Measurements from ENCODE around the gene BCAP31.
"Not testable (repeated sequence)": the region's sequence is repeated elsewhere in the genome, so short reads cannot be mapped to it uniquely, and the experiment has no call there.

The BCAP31 gene

GRCh38 chrX:153692611-153693156 lies 31.5 kb downstream of the BCAP31 start:
- Mint-ChIP-seq H3K27ac (no peak overlapping the region), H3K4me1 (no peaks in the 10 kb centered on the region), H3K4me3 (no peak overlapping the region), H3K36me3 (peaks cover 5% of the 10 kb centered on the region), H3K9me3 (no peaks in the 10 kb centered on the region), H3K27me3 (peaks cover 23% of the 10 kb centered on the region)
- no peak for DNase-seq
- CTCF ChIA-PET, result no interaction called here

DNA sequence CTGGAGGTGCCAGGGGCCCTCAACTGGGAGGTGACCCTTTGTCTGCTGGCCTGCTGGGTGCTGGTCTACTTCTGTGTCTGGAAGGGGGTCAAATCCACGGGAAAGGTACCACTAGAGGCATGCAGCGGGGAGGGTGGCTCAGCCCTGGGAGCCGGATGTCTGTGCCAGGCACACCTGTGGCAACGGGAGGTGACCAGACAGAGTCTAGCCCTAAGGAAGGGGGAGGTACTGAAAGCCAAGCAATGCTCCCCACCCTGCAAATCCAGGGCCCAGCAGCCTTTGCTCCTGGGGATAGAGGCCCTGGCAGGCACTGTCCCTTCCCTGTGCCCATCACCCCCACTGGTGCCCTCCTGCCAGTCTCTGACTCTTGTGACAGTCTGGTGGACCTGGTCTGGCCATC lies 32.2 kb downstream of the BCAP31 start:
- peaks cover 2% of the 10 kb centered on the region for H3K4me1 Mint-ChIP-seq
- H3K4me3 Mint-ChIP-seq, result no peak overlapping the region
- H3K9me3 Mint-ChIP-seq, result no peaks in the 10 kb centered on the region
- CTCF ChIA-PET, result no interaction called here
- peaks cover 28% of the 10 kb centered on the region for H3K27me3 Mint-ChIP-seq
- H3K36me3 Mint-ChIP-seq, result no peaks in the 10 kb centered on the region
- no peak for DNase-seq
- no peak overlapping the region for H3K27ac Mint-ChIP-seq

DNA sequence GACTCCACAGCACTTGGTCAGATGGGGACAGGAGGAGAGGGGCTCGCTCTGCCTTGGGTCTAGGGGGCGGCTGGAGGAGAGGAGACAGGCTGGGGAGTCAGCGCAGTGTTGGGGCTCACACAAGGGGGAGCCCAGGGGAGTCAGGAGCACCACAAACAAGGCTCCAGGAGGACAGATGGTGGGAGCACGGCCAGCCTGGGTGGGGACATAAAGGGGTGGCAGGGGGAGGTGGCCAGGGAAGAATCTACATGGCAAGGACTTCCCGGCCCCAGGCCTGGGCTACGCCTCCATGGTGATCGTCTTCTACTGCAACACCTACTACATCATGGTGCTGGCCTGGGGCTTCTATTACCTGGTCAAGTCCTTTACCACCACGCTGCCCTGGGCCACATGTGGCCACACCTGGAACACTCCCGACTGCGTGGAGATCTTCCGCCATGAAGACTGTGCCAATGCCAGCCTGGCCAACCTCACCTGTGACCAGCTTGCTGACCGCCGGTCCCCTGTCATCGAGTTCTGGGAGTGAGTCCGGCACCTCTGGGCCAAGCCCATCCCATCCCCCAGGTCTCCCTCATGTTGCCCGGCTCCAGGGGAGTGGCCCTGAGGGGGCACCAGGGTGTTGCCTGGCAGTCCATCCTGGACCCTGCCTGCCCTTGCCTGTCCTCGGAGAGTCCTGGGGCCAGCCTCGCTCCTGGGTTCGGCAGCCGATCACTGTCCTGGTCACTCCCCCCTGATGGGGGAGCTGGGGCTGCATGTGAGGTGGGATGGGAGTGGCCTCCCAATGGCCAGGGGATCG lies 33.0 kb downstream of the BCAP31 start:
- H3K36me3 Mint-ChIP-seq, DNase-seq, H3K4me1 Mint-ChIP-seq, H3K9me3 Mint-ChIP-seq, CTCF ChIA-PET, H3K4me3 Mint-ChIP-seq, H3K27ac Mint-ChIP-seq: not testable (repeated sequence)
- peaks cover 35% of the 10 kb centered on the region for H3K27me3 Mint-ChIP-seq

DNA sequence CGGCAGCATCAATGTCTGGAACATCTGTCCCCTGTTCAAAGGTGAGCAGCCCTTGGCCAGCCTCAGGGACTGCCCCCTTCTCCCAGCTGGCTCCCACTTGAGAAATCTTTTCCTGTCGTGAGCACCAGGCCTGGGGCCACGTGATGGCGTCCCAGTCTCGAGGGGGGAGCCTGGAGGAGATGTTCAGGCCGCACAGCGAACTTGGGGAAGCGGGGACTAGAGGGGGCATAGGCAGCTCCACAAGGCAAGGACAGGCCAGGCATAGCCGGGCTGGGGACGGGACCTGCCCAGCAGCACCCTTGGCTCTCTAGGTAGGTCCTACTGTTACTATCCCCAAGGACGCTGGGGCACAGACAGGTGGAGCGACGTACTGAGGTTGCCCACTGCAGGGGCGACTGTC lies 33.7 kb downstream of the BCAP31 start:
- no peaks in the 10 kb centered on the region for H3K36me3 Mint-ChIP-seq
- H3K4me1 Mint-ChIP-seq, result peaks cover 2% of the 10 kb centered on the region
- DNase-seq, result no peak
- H3K27me3 Mint-ChIP-seq, result peaks cover 43% of the 10 kb centered on the region
- CTCF ChIA-PET, result no interaction called here
- no peaks in the 10 kb centered on the region for H3K9me3 Mint-ChIP-seq
- H3K4me3 Mint-ChIP-seq, result no peak overlapping the region
- H3K27ac Mint-ChIP-seq, result no peak overlapping the region

DNA sequence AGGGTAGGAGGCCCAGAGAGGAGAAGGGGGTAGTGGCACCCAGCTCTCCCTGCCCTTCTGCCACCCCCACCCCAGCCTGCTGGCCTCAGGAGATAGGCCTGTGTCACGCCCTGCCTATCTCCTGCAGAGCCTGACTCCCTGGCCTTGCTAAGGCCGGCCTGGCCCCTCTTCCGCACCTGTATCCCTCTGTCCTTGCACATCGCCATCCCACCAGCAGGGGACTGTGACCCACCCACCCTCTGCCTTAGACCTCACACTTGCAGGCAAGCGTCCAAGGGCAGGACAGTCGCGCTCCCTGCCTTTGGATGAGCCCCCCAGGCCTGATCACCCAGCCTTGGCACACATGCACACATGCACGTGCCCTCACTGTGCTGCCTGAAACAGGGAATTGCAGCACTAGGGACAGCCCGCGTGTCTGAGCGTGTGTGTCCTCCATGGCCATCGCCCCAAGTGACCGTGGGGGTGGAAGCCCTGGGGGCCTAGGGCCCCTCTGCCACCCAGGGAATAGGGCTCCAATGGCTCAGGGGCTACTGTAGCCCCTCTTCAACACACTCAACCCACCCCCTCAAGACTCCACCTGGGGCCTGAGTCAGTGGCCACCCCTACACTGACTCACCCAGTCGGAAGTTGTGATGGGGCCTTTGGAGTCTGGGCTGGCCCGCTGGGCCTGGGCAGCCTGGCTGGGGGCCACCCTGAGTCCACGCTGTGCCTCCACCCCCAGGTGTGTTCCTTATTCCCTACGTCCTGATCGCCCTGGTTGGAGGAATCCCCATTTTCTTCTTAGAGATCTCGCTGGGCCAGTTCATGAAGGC lies 34.3 kb downstream of the BCAP31 start:
- no peaks in the 10 kb centered on the region for H3K36me3 Mint-ChIP-seq
- no peaks in the 10 kb centered on the region for H3K9me3 Mint-ChIP-seq
- DNase-seq, result no peak
- CTCF ChIA-PET, result no interaction called here
- H3K4me3 Mint-ChIP-seq, result no peak overlapping the region
- peaks cover 49% of the 10 kb centered on the region for H3K27me3 Mint-ChIP-seq
- H3K27ac Mint-ChIP-seq, result no peak overlapping the region
- peaks cover 2% of the 10 kb centered on the region for H3K4me1 Mint-ChIP-seq

- DNase-seq, result no peak
- H3K27me3 Mint-ChIP-seq, result peaks cover 57% of the 10 kb centered on the region
- no peak overlapping the region for H3K4me3 Mint-ChIP-seq
- no peak overlapping the region for H3K27ac Mint-ChIP-seq
- no peaks in the 10 kb centered on the region for H3K9me3 Mint-ChIP-seq
- no peaks in the 10 kb centered on the region for H3K36me3 Mint-ChIP-seq
- CTCF ChIA-PET, result no interaction called here
- H3K4me1 Mint-ChIP-seq, result peaks cover 2% of the 10 kb centered on the region
Observed at GRCh38 chrX:153688911-153689590, 35.1 kb downstream of the BCAP31 start.

- H3K4me1 Mint-ChIP-seq, result peaks cover 2% of the 10 kb centered on the region
- H3K27ac Mint-ChIP-seq, result no peak overlapping the region
- CTCF ChIA-PET, result no interaction called here
- no peak overlapping the region for H3K4me3 Mint-ChIP-seq
- no peak for DNase-seq
- peaks cover 60% of the 10 kb centered on the region for H3K27me3 Mint-ChIP-seq
- H3K9me3 Mint-ChIP-seq, result no peaks in the 10 kb centered on the region
- H3K36me3 Mint-ChIP-seq, result no peaks in the 10 kb centered on the region
Observed at GRCh38 chrX:153688506-153688905, 35.7 kb downstream of the BCAP31 start.

- Mint-ChIP-seq H3K27ac (no peak overlapping the region), H3K27me3 (peaks cover 64% of the 10 kb centered on the region), H3K4me1 (peaks cover 2% of the 10 kb centered on the region), H3K36me3 (no peaks in the 10 kb centered on the region), H3K9me3 (no peaks in the 10 kb centered on the region), H3K4me3 (no peak overlapping the region)
- no peak for DNase-seq
- CTCF ChIA-PET, result interaction anchor here (1.1 to 1.7 kb wide), 2 partner anchors 19 to 21 kb away, joined by 3 to 5 read pairs; no protein-coding TSS in a partner anchor
Observed at GRCh38 chrX:153688071-153688470, 36.1 kb downstream of the BCAP31 start.

GRCh38 chrX:153687121-153688039 lies 36.8 kb downstream of the BCAP31 start, which contains the start of gene SLC6A8:
SLC6A8 (plus strand) TSS chrX:153687926; CDS start chrX:153688575, 649 bp downstream.
- DNase-seq, result peak; percentile 57
- CTCF ChIA-PET, result interaction anchor here (0.6 to 1.7 kb wide), 5 partner anchors 16 to 197 kb away, joined by 3 to 5 read pairs (median 4); no protein-coding TSS in a partner anchor
- no peak within 1 kb of the TSS for H3K27ac Mint-ChIP-seq

GRCh38 chrX:153686711-153687110 lies 37.5 kb downstream of the BCAP31 start:
- H3K27me3 Mint-ChIP-seq, result peaks cover 68% of the 10 kb centered on the region
- H3K4me1 Mint-ChIP-seq, result peaks cover 2% of the 10 kb centered on the region
- H3K4me3 Mint-ChIP-seq, result no peak overlapping the region
- CTCF ChIA-PET, result interaction anchor here (1.1 to 1.7 kb wide), 4 partner anchors 19 to 198 kb away, joined by 3 to 5 read pairs (median 4); no protein-coding TSS in a partner anchor
- no peak overlapping the region for H3K27ac Mint-ChIP-seq
- H3K9me3 Mint-ChIP-seq, result no peaks in the 10 kb centered on the region
- no peaks in the 10 kb centered on the region for H3K36me3 Mint-ChIP-seq
- DNase-seq, result no peak

More at GRCh38 chrX:153687121-153688039, 36.8 kb downstream of the BCAP31 start, which contains the start of gene SLC6A8:
- H3K9me3 Mint-ChIP-seq, result no peaks in the 10 kb centered on the region
- peaks cover 68% of the 10 kb centered on the region for H3K27me3 Mint-ChIP-seq
- no peaks in the 10 kb centered on the region for H3K36me3 Mint-ChIP-seq
- H3K4me3 Mint-ChIP-seq, result peak within 1 kb of the TSS; percentile 77
- peaks cover 2% of the 10 kb centered on the region for H3K4me1 Mint-ChIP-seq

- Mint-ChIP-seq H3K36me3 (no peaks in the 10 kb centered on the region), H3K27me3 (peaks cover 67% of the 10 kb centered on the region), H3K27ac (no peak overlapping the region), H3K4me3 (no peak overlapping the region), H3K9me3 (no peaks in the 10 kb centered on the region), H3K4me1 (peaks cover 2% of the 10 kb centered on the region)
- CTCF ChIA-PET, result interaction anchor here (1.1 to 1.7 kb wide), 2 partner anchors 19 to 23 kb away, joined by 4 to 5 read pairs; no protein-coding TSS in a partner anchor
- DNase-seq, result no peak
Observed at GRCh38 chrX:153685751-153686696, 38.2 kb downstream of the BCAP31 start.

GRCh38 chrX:153685156-153685536 lies 39.0 kb downstream of the BCAP31 start:
- DNase-seq, result no peak
- Mint-ChIP-seq H3K36me3 (no peaks in the 10 kb centered on the region), H3K27me3 (peaks cover 60% of the 10 kb centered on the region), H3K9me3 (no peaks in the 10 kb centered on the region), H3K4me3 (no peak overlapping the region), H3K4me1 (peaks cover 2% of the 10 kb centered on the region), H3K27ac (no peak overlapping the region)
- CTCF ChIA-PET, result interaction anchor here (2.6 kb wide), 1 partner anchor 16 kb away, joined by 12 read pairs; no protein-coding TSS in a partner anchor

Measured in activated naive CD4-positive, alpha-beta T cell treated with anti-CD3 and anti-CD28 coated beads, Interleukin-2, amount 10 ng/mL, durations not matched to agents 7 days and 5 days (primary cell).